PC-3 (cell line): ENCODE measurements around the gene DGCR2. TPM values are rescaled to one million over a fixed set of nuclear protein-coding genes. Genes with fewer than 3 reads are reported as not detected.

Experiments used
- ATAC-seq: fragments of 200-7000 bp; cut with Tn5 transposase; 2 replicates; pipeline ENCODE4 v1.9.1; 2020; ENCODE audit warnings: mild to moderate bottlenecking, moderate library complexity
- BruUV-seq: library from RNA; stranded (reverse); fragments of 400-500 nt; replicated peaks from 2 replicates; lab custom pipeline; 2021; lab: Mats Ljungman, UMichigan
- CTCF ChIA-PET: fragments of 300-600 bp; sonication (Branson Sonifier 250); formaldehyde crosslinking; loops from one replicate; lab custom pipeline; 2022; ENCODE audit warnings: antibody characterized with exemption; lab: Charles Lee
- POLR2A ChIA-PET: fragments of 300-600 bp; sonication (Branson Sonifier 250); formaldehyde crosslinking; loops from one replicate; lab custom pipeline; 2022; ENCODE audit warnings: antibody characterized with exemption; ENCODE audit not compliant: unreplicated experiment; lab: Charles Lee
- DNase-seq: peaks from one replicate; pipeline ENCODE4 v3.0.0-alpha.2; 2015
- H2AFZ ChIP-seq: fragments of 300-600 bp; sonication (generic); 2 replicates; pipeline ENCODE4 v1.6.0; 2016; ENCODE audit warnings: antibody characterized with exemption, low read length
- H3F3A ChIP-seq: fragments of 300-600 bp; sonication (generic); one replicate; pipeline ENCODE4 v1.6.0; 2017; ENCODE audit warnings: antibody characterized with exemption, low read length, control low read depth, mild to moderate bottlenecking; ENCODE audit not compliant: unreplicated experiment
- H3K27ac ChIP-seq: fragments of 300-600 bp; sonication (generic); 2 replicates; pipeline ENCODE4 v1.5.1; 2016; ENCODE audit warnings: mild to moderate bottlenecking, low read length
- H3K27me3 ChIP-seq: fragments of 300-600 bp; sonication (generic); 2 replicates; pipeline ENCODE4 v1.6.1; 2016; ENCODE audit warnings: low read length, mixed read lengths
- H3K36me3 ChIP-seq: fragments of 300-600 bp; sonication (generic); 2 replicates; pipeline ENCODE4 v1.6.1; 2016; ENCODE audit warnings: low read depth, mixed run types, low read length, mixed read lengths
- H3K4me1 ChIP-seq: fragments of 300-600 bp; sonication (generic); 2 replicates; pipeline ENCODE4 v1.5.1; 2016; ENCODE audit warnings: low read length; ENCODE audit not compliant: insufficient read depth
- H3K4me2 ChIP-seq: fragments of 300-600 bp; sonication (generic); 2 replicates; pipeline ENCODE4 v1.6.0; 2016; ENCODE audit warnings: low read length
- H3K4me3 ChIP-seq: fragments of 300-600 bp; sonication (generic); 2 replicates; pipeline ENCODE4 v1.5.1; 2016; ENCODE audit warnings: mild to moderate bottlenecking, low read length, mixed read lengths
- H3K79me2 ChIP-seq: fragments of 300-600 bp; sonication (generic); 2 replicates; pipeline ENCODE4 v1.6.1; 2017; ENCODE audit warnings: low read length, mixed read lengths
- H3K9ac ChIP-seq: fragments of 300-600 bp; sonication (generic); 2 replicates; pipeline ENCODE4 v1.6.0; 2016; ENCODE audit warnings: mild to moderate bottlenecking, low read length
- H3K9me2 ChIP-seq: fragments of 300-600 bp; sonication (generic); replicated peaks from 2 replicates; pipeline ENCODE4 v1.6.1; 2016; ENCODE audit warnings: mixed run types, low read length, mixed read lengths
- H3K9me3 ChIP-seq: fragments of 300-600 bp; sonication (generic); 2 replicates; pipeline ENCODE4 v1.6.1; 2016; ENCODE audit warnings: low read length, mixed read lengths
- H4K20me1 ChIP-seq: fragments of 300-600 bp; sonication (generic); 2 replicates; pipeline ENCODE4 v1.6.1; 2016; ENCODE audit warnings: low read length, mixed read lengths
- EZH2 ChIP-seq: fragments of 300-600 bp; sonication (generic); IDR thresholded peaks from one replicate; pipeline ENCODE4 v1.6.1; 2017; ENCODE audit warnings: antibody characterized with exemption, mild to moderate bottlenecking, low read length; ENCODE audit not compliant: unreplicated experiment
- EZH2phosphoT487 ChIP-seq: fragments of 300-600 bp; sonication (generic); IDR thresholded peaks from 2 replicates; pipeline ENCODE4 v1.6.1; 2018; ENCODE audit warnings: mild to moderate bottlenecking, antibody characterized with exemption, low read length, borderline replicate concordance
- intact Hi-C: fragments of 100-400 bp; cut with micrococcal nuclease; formaldehyde crosslinking; loops from 2 replicates; pipeline ENCODE4 v1.9.0; 2023
- total RNA-seq: library from RNA; depleted of rRNA; stranded (reverse); fragments of >200 nt; gene quantifications from 2 replicates; pipeline ENCODE4 v1.2.3, GENCODE V29; 2014
- TF ChIP-seq, protein P1 (sequence below): fragments of 300-600 bp; sonication (generic); conservative IDR thresholded peaks from 2 replicates; pipeline ENCODE4 v1.5.1; 2017; ENCODE audit warnings: antibody characterized with exemption, low read depth, mild to moderate bottlenecking, low read length

Gene DGCR2
- total RNA-seq, 1 experiment from 2014 or later, result 36.1 TPM

GRCh38 chr22:19118329-19118880, 3.8 kb downstream of the DGCR2 start:
- Histone ChIP-seq H3K4me3 (no peak overlapping the region), H3K27me3 (no peaks in the 10 kb centered on the region), H3K9me3 (no peaks in the 10 kb centered on the region), H3K79me2 (peaks cover 83% of the 10 kb centered on the region), H3K4me2 (no peak overlapping the region), H3K4me1 (peaks cover 13% of the 10 kb centered on the region), H3F3A (no peaks in the 10 kb centered on the region), H4K20me1 (peaks cover 50% of the 10 kb centered on the region; the same call in 1 of the 2 replicates), H2AFZ (no peak overlapping the region), H3K36me3 (no peaks in the 10 kb centered on the region), H3K9me2 (no peaks in the 10 kb centered on the region), H3K27ac (no peak overlapping the region), H3K9ac (no peak overlapping the region)
- no TSS peak for BruUV-seq
- no peak for DNase-seq
- ATAC-seq, result no peak
- ChIA-PET CTCF (no interaction called here), POLR2A (no interaction called here)
- TF ChIP-seq, protein P1, sequence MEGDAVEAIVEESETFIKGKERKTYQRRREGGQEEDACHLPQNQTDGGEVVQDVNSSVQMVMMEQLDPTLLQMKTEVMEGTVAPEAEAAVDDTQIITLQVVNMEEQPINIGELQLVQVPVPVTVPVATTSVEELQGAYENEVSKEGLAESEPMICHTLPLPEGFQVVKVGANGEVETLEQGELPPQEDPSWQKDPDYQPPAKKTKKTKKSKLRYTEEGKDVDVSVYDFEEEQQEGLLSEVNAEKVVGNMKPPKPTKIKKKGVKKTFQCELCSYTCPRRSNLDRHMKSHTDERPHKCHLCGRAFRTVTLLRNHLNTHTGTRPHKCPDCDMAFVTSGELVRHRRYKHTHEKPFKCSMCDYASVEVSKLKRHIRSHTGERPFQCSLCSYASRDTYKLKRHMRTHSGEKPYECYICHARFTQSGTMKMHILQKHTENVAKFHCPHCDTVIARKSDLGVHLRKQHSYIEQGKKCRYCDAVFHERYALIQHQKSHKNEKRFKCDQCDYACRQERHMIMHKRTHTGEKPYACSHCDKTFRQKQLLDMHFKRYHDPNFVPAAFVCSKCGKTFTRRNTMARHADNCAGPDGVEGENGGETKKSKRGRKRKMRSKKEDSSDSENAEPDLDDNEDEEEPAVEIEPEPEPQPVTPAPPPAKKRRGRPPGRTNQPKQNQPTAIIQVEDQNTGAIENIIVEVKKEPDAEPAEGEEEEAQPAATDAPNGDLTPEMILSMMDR, result no peak
- TF ChIP-seq EZH2phosphoT487, result no peak
- TF ChIP-seq EZH2, result no peak
- intact Hi-C loops, result no loop called here

DNA sequence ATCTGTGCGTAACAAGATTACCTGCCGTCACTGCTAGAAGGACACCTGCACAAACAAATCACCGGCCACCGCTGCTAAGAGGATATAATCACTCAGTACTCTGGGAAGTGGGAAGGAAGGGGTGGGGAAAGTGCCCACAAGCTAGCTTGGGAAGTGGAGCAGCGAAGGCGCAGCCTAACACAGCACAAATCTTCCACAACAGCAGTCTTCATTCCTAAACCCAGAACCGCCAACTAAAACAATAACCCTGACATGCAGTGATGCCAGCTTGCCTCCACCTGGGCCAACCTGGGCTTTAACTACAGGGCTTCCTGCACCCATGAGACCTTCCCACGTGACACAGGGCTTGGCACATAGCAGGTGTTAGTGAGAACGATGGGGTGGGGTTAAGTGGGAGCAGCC, 5.1 kb downstream of the DGCR2 start:
- TF ChIP-seq EZH2 (no peak), EZH2phosphoT487 (no peak)
- TF ChIP-seq, protein P1, result no peak
- H4K20me1 ChIP-seq, result peaks cover 50% of the 10 kb centered on the region; the same call in 1 of the 2 replicates
- H3K4me2 ChIP-seq, result no peak overlapping the region
- peaks cover 13% of the 10 kb centered on the region for H3K4me1 ChIP-seq
- H3F3A ChIP-seq, result no peaks in the 10 kb centered on the region
- H2AFZ ChIP-seq, result no peak overlapping the region
- CTCF ChIA-PET, result no interaction called here
- POLR2A ChIA-PET, result no interaction called here
- H3K9me2 ChIP-seq, result no peaks in the 10 kb centered on the region
- intact Hi-C loops, result no loop called here
- H3K27me3 ChIP-seq, result no peaks in the 10 kb centered on the region
- ATAC-seq (no peak), DNase-seq (no peak)
- peaks cover 86% of the 10 kb centered on the region for H3K79me2 ChIP-seq
- no peak overlapping the region for H3K9ac ChIP-seq
- BruUV-seq, result no TSS peak
- H3K4me3 ChIP-seq, result no peak overlapping the region
- no peaks in the 10 kb centered on the region for H3K9me3 ChIP-seq
- H3K36me3 ChIP-seq, result no peaks in the 10 kb centered on the region
- H3K27ac ChIP-seq, result no peak overlapping the region

- Histone ChIP-seq H4K20me1 (peaks cover 53% of the 10 kb centered on the region; the same call in 1 of the 2 replicates), H3K36me3 (no peaks in the 10 kb centered on the region), H3K27ac (no peak overlapping the region), H2AFZ (no peak overlapping the region), H3K4me3 (no peak overlapping the region), H3K9me2 (no peaks in the 10 kb centered on the region), H3K4me2 (no peak overlapping the region), H3K9ac (no peak overlapping the region), H3K4me1 (peaks cover 11% of the 10 kb centered on the region), H3K9me3 (no peaks in the 10 kb centered on the region), H3K79me2 (peaks cover 86% of the 10 kb centered on the region), H3K27me3 (no peaks in the 10 kb centered on the region), H3F3A (no peaks in the 10 kb centered on the region)
- intact Hi-C loops, result no loop called here
- TF ChIP-seq EZH2 (no peak), EZH2phosphoT487 (no peak)
- TF ChIP-seq, protein P1, result peak; percentile 35
- no peak for DNase-seq
- no TSS peak for BruUV-seq
- peak; percentile 45; the same call in 1 of the 2 replicates for ATAC-seq
- ChIA-PET CTCF (no interaction called here), POLR2A (no interaction called here)
Observed at GRCh38 chr22:19115628-19116027, 6.6 kb downstream of the DGCR2 start.
